OCI-LY7 (cell line): ENCODE data around the gene KCNAB2. TPM values are rescaled to one million over a fixed set of nuclear protein-coding genes. Genes with fewer than 3 reads are reported as not detected.

Experiments used
- BruUV-seq: library from RNA; stranded (reverse); fragments of 400-500 nt; replicated peaks from 2 replicates; lab custom pipeline; 2021; lab: Mats Ljungman, UMichigan
- CTCF ChIA-PET: fragments of 300-600 bp; sonication (Branson Sonifier 250); formaldehyde crosslinking; loops from one replicate; lab custom pipeline; 2022; ENCODE audit warnings: antibody characterized with exemption; ENCODE audit not compliant: unreplicated experiment; lab: Charles Lee
- POLR2A ChIA-PET: fragments of 300-600 bp; sonication (Branson Sonifier 250); formaldehyde crosslinking; loops from one replicate; lab custom pipeline; 2022; ENCODE audit warnings: antibody characterized with exemption; lab: Charles Lee
- DNase-seq: peaks from one replicate; pipeline ENCODE4 v3.0.0-alpha.2; 2015; ENCODE audit warnings: low spot score
- H2AFZ ChIP-seq: fragments of 200-600 bp; sonication (generic), shearing (Covaris generic); 2 replicates; pipeline ENCODE4 v1.6.1; 2014; ENCODE audit warnings: mild to moderate bottlenecking, antibody characterized with exemption, low read length, moderate library complexity
- H3K27ac ChIP-seq: fragments of 200-600 bp; sonication (generic); 2 replicates; pipeline ENCODE4 v1.5.1; 2014; ENCODE audit warnings: mixed run types, low read depth, mild to moderate bottlenecking, moderate library complexity, low read length, inconsistent platforms; ENCODE audit not compliant: poor library complexity, severe bottlenecking
- H3K36me3 ChIP-seq: fragments of 200-600 bp; sonication (generic); 2 replicates; pipeline ENCODE4 v1.6.1; 2014; ENCODE audit warnings: mild to moderate bottlenecking, antibody characterized with exemption, low read length, moderate library complexity, mixed read lengths; ENCODE audit not compliant: insufficient read depth
- H3K4me1 ChIP-seq: fragments of 200-600 bp; sonication (generic); 2 replicates; pipeline ENCODE4 v1.5.1; 2014; ENCODE audit warnings: mild to moderate bottlenecking, low read length; ENCODE audit not compliant: insufficient read depth, poor library complexity, severe bottlenecking
- H3K4me2 ChIP-seq: fragments of 200-600 bp; sonication (generic); 2 replicates; pipeline ENCODE4 v1.6.1; 2014; ENCODE audit warnings: mild to moderate bottlenecking, low read length
- H3K4me3 ChIP-seq: fragments of 200-600 bp; sonication (generic); 2 replicates; pipeline ENCODE4 v1.5.1; 2014; ENCODE audit warnings: mild to moderate bottlenecking, low read depth, low read length; ENCODE audit not compliant: poor library complexity, severe bottlenecking
- H3K79me2 ChIP-seq: fragments of 200-600 bp; sonication (generic); 2 replicates; pipeline ENCODE4 v1.6.1; 2016; ENCODE audit warnings: low read depth, mild to moderate bottlenecking, low read length, moderate library complexity, mixed read lengths; ENCODE audit not compliant: insufficient read depth
- H3K9me2 ChIP-seq: fragments of 200-600 bp; sonication (generic); 2 replicates; pipeline ENCODE4 v1.6.1; 2016; ENCODE audit warnings: mild to moderate bottlenecking, low read length, mixed read lengths; ENCODE audit not compliant: insufficient read depth
- H3K9me3 ChIP-seq: fragments of 200-600 bp; sonication (generic); 2 replicates; pipeline ENCODE4 v1.6.1; 2014; ENCODE audit warnings: mild to moderate bottlenecking, mixed run types, low read length, mixed read lengths
- H4K20me1 ChIP-seq: fragments of 200-600 bp; sonication (generic); 2 replicates; pipeline ENCODE4 v1.6.1; 2014; ENCODE audit warnings: mild to moderate bottlenecking, antibody characterized with exemption, low read length, moderate library complexity, mixed read lengths; ENCODE audit not compliant: insufficient read depth
- EZH2phosphoT487 ChIP-seq: fragments of 200-600 bp; sonication (generic); IDR thresholded peaks from 2 replicates; pipeline ENCODE4 v1.6.1; 2018; ENCODE audit warnings: low read depth, borderline replicate concordance, mild to moderate bottlenecking, mixed run types, antibody characterized with exemption, low read length, moderate library complexity, mixed read lengths
- intact Hi-C: fragments of 100-400 bp; cut with micrococcal nuclease; formaldehyde crosslinking; loops from one replicate; pipeline ENCODE4 v1.10.0; 2022; ENCODE audit not compliant: unreplicated experiment
- total RNA-seq, 2 experiments: library from RNA; depleted of rRNA in 1 of 2; stranded (reverse); fragments of >200 nt in 1 of 2; shearing (Covaris generic) in 1 of 2; gene quantifications; 2 replicates each; pipeline ENCODE4 v1.2.3, GENCODE V29; 2014 to 2022
- TF ChIP-seq, protein P1 (sequence below): fragments of 200-600 bp; sonication (generic); conservative IDR thresholded peaks from 2 replicates; pipeline ENCODE4 v1.5.1; 2014; ENCODE audit warnings: mild to moderate bottlenecking, antibody characterized with exemption, low read length, moderate library complexity, mixed read lengths

Gene KCNAB2
- total RNA-seq, 2 experiments from 2014 or later, result 46.7 to 133 TPM

DNA sequence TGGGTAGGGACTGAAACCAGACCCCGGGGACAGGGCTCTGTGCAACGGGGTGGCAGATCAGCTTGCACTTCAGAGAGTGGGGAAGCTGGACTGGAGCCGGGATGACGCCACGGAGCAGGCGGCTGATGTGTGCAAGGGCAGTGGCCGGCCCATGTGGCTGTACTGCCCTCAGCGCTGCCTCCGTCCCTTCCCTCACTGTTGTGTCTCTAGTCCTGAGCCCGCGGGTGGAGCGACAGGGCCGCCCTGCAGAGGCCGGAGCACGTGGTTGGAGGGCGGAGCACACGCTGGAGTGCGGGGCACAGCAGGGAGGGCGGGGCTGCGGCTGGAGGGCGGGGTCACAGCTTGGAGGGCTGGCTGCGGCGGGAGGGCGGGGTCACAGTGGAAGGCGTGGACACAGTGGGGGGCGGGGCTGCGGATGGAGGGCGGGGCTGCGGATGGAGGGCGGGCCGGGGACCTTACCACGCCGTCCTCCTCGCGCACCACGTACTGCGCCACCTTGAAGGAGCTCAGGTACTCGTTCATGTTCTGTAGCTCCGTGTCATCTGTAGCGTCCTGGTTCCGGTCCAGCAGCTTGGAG, 82.0 kb downstream of the KCNAB2 start:
- POLR2A ChIA-PET, result no interaction called here

GRCh38 chr1:6128276-6129081, 82.8 kb downstream of the KCNAB2 start:
- Histone ChIP-seq H4K20me1 (no peaks in the 10 kb centered on the region), H3K4me3 (no peak overlapping the region), H3K4me1 (no peaks in the 10 kb centered on the region), H3K4me2 (no peak overlapping the region), H3K9me3 (no peaks in the 10 kb centered on the region), H3K27ac (no peak overlapping the region), H3K9me2 (no peaks in the 10 kb centered on the region), H3K36me3 (no peaks in the 10 kb centered on the region), H2AFZ (no peak overlapping the region), H3K79me2 (no peaks in the 10 kb centered on the region)
- DNase-seq, result no peak
- intact Hi-C loops, result no loop called here
- CTCF ChIA-PET, result no interaction called here
- POLR2A ChIA-PET, result no interaction called here
- TF ChIP-seq, protein P1, sequence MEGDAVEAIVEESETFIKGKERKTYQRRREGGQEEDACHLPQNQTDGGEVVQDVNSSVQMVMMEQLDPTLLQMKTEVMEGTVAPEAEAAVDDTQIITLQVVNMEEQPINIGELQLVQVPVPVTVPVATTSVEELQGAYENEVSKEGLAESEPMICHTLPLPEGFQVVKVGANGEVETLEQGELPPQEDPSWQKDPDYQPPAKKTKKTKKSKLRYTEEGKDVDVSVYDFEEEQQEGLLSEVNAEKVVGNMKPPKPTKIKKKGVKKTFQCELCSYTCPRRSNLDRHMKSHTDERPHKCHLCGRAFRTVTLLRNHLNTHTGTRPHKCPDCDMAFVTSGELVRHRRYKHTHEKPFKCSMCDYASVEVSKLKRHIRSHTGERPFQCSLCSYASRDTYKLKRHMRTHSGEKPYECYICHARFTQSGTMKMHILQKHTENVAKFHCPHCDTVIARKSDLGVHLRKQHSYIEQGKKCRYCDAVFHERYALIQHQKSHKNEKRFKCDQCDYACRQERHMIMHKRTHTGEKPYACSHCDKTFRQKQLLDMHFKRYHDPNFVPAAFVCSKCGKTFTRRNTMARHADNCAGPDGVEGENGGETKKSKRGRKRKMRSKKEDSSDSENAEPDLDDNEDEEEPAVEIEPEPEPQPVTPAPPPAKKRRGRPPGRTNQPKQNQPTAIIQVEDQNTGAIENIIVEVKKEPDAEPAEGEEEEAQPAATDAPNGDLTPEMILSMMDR, result no peak
- TF ChIP-seq EZH2phosphoT487, result no peak
- BruUV-seq, result no TSS peak

More for the DNA sequence above, 82.0 kb downstream of the KCNAB2 start:
- no peak overlapping the region for H2AFZ ChIP-seq
- no peaks in the 10 kb centered on the region for H3K79me2 ChIP-seq
- no peak overlapping the region; the same call in 1 of the 2 replicates for H3K4me2 ChIP-seq
- no peak for TF ChIP-seq EZH2phosphoT487
- TF ChIP-seq, protein P1, result no peak
- DNase-seq, result peak; percentile 63
- no TSS peak for BruUV-seq
- H3K4me3 ChIP-seq, result no peak overlapping the region
- no peaks in the 10 kb centered on the region for H3K9me2 ChIP-seq
- no peaks in the 10 kb centered on the region for H4K20me1 ChIP-seq
- H3K27ac ChIP-seq, result no peak overlapping the region
- CTCF ChIA-PET, result interaction anchor here (0.6 kb wide), 1 partner anchor 396 kb away, joined by 4 read pairs; no protein-coding TSS in a partner anchor
- H3K36me3 ChIP-seq, result no peaks in the 10 kb centered on the region
- no peaks in the 10 kb centered on the region for H3K9me3 ChIP-seq
- no peaks in the 10 kb centered on the region for H3K4me1 ChIP-seq
- intact Hi-C loops, result no loop called here

- H3K79me2 ChIP-seq, result no peaks in the 10 kb centered on the region
- no peaks in the 10 kb centered on the region for H3K4me1 ChIP-seq
- TF ChIP-seq, protein P1, result no peak
- TF ChIP-seq EZH2phosphoT487, result no peak
- H3K9me2 ChIP-seq, result no peaks in the 10 kb centered on the region
- POLR2A ChIA-PET, result no interaction called here
- H3K4me3 ChIP-seq, result no peak overlapping the region
- H3K4me2 ChIP-seq, result no peak overlapping the region
- H3K36me3 ChIP-seq, result no peaks in the 10 kb centered on the region
- H4K20me1 ChIP-seq, result no peaks in the 10 kb centered on the region
- intact Hi-C loops, result no loop called here
- H2AFZ ChIP-seq, result no peak overlapping the region
- no peak overlapping the region for H3K27ac ChIP-seq
- no peak for DNase-seq
- CTCF ChIA-PET, result no interaction called here
- BruUV-seq, result no TSS peak
- H3K9me3 ChIP-seq, result no peaks in the 10 kb centered on the region
Observed at GRCh38 chr1:6129313-6129712, 83.6 kb downstream of the KCNAB2 start.
